ENCODE measurements around the gene SPAG17. TPM values are rescaled to one million over a fixed set of nuclear protein-coding genes. Genes with fewer than 3 reads are reported as not detected.

The SPAG17 gene
- total and polyA plus RNA-seq, 4 donors: 11.7 to 35.5 (median 15.0) TPM

GRCh38 chr1:118151312-118151937 lies 33.6 kb downstream of the SPAG17 start:
- no peaks in the 10 kb centered on the region for H3K27me3 ChIP-seq (ENCODE audit: control insufficient read depth, insufficient read depth, low read length)
- H3K36me3 ChIP-seq (ENCODE audit: control insufficient read depth, insufficient read depth, low read length): no peaks in the 10 kb centered on the region
- peak in 5 of 6 donors; percentile 63 to 93 (median 67) for DNase-seq (ENCODE audit: low read depth in 4 of 6, low spot score in 6 of 6)

DNA sequence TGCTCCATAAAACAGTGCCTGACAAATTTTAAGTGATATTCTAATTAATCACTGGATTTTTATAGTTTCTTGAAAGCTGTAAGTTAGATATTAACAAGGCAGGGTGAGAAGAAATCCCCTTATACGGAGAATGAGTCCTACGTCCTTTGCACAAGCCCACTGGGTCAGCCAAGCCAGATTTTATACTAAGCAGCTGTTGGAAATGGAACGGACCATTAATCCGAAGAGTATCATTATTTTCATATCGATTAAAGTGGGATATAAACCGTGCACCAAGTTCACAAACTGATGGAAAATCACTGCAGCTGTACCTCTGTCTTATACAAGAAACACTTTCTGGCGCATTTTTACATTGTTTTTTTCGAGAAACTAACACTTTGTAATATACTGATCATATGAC lies 35.2 kb downstream of the SPAG17 start:
- no peak for DNase-seq (ENCODE audit: low read depth in 4 of 6, low spot score in 6 of 6)
- Histone ChIP-seq H3K36me3 (ENCODE audit: control insufficient read depth, insufficient read depth, low read length) (no peaks in the 10 kb centered on the region), H3K4me1 (ENCODE audit: control insufficient read depth, insufficient read depth, low read length) (no peaks in the 10 kb centered on the region), H3K4me3 (ENCODE audit: low read depth, low read length) (no peak overlapping the region), H3K9me3 (ENCODE audit: control insufficient read depth, insufficient read depth, low read length) (no peaks in the 10 kb centered on the region), H3K27me3 (ENCODE audit: control insufficient read depth, insufficient read depth, low read length) (no peaks in the 10 kb centered on the region), H3K27ac (ENCODE audit: low read depth, low read length) (no peak overlapping the region)
- WGBS (ENCODE audit: insufficient coverage): 98% methylated on average over 7 of the region's 8 CpGs

More at GRCh38 chr1:118151312-118151937, 33.6 kb downstream of the SPAG17 start:
- no CpG with 5 or more reads among the region's 6 CpGs for WGBS (ENCODE audit: insufficient coverage)
- H3K4me3 ChIP-seq (ENCODE audit: low read depth, low read length): no peak overlapping the region
- H3K4me1 ChIP-seq (ENCODE audit: control insufficient read depth, insufficient read depth, low read length): no peaks in the 10 kb centered on the region
- H3K27ac ChIP-seq (ENCODE audit: low read depth, low read length): no peak overlapping the region
- no peaks in the 10 kb centered on the region for H3K9me3 ChIP-seq (ENCODE audit: control insufficient read depth, insufficient read depth, low read length)

DNA sequence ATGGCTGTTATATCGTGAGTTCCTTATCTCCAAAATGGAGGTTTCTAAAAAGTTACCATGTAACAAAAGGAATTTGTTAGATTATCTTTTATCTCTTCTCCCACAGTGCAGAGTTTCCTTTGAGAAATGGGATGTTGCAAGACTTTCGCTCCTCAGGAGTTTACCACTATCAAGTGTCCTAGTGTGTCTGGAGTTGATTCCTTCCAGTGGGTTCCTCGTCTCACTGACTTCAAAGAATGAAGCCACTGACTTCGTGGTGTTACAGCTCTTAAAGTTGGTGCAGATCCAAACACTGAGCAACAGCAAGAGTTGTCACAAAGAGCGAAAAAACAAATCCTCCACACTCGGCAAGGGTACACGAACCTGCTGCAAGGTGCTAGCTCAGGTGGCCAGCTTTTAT lies 37.0 kb downstream of the SPAG17 start:
- Histone ChIP-seq H3K9me3 (ENCODE audit: control insufficient read depth, insufficient read depth, low read length) (no peaks in the 10 kb centered on the region), H3K4me3 (ENCODE audit: low read depth, low read length) (no peak overlapping the region), H3K27ac (ENCODE audit: low read depth, low read length) (no peak overlapping the region), H3K4me1 (ENCODE audit: control insufficient read depth, insufficient read depth, low read length) (no peaks in the 10 kb centered on the region), H3K36me3 (ENCODE audit: control insufficient read depth, insufficient read depth, low read length) (no peaks in the 10 kb centered on the region), H3K27me3 (ENCODE audit: control insufficient read depth, insufficient read depth, low read length) (no peaks in the 10 kb centered on the region)
- WGBS (ENCODE audit: insufficient coverage): 82% methylated on average over 5 of the region's 7 CpGs
- DNase-seq (ENCODE audit: low read depth in 4 of 6, low spot score in 6 of 6): no peak

DNA sequence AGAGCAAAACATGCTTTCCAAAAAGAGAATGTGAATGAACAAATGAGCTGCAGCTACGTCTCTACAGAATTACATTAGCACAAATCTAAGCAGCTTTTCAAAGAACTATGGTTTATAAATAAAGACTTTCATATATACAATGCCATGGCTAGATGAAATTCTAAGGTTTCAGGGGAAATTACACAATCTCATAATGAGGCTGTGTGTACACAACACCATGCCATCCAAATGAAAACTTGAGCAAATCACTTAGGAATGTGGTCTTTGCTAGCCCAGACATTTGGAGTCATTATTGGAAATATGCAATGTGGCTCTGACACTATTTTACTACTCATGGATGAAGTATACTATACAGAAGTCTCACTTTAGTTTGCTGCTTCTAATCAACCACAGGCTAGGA lies 37.5 kb downstream of the SPAG17 start:
- peak in 1 of 6 donors; percentile 30 for DNase-seq (ENCODE audit: low read depth in 4 of 6, low spot score in 6 of 6)
- WGBS (ENCODE audit: insufficient coverage): no CpG with 5 or more reads among the region's 1 CpG
- Histone ChIP-seq H3K9me3 (ENCODE audit: control insufficient read depth, insufficient read depth, low read length) (no peaks in the 10 kb centered on the region), H3K4me1 (ENCODE audit: control insufficient read depth, insufficient read depth, low read length) (no peaks in the 10 kb centered on the region), H3K36me3 (ENCODE audit: control insufficient read depth, insufficient read depth, low read length) (no peaks in the 10 kb centered on the region), H3K27ac (ENCODE audit: low read depth, low read length) (no peak overlapping the region), H3K27me3 (ENCODE audit: control insufficient read depth, insufficient read depth, low read length) (no peaks in the 10 kb centered on the region), H3K4me3 (ENCODE audit: low read depth, low read length) (no peak overlapping the region)

DNA sequence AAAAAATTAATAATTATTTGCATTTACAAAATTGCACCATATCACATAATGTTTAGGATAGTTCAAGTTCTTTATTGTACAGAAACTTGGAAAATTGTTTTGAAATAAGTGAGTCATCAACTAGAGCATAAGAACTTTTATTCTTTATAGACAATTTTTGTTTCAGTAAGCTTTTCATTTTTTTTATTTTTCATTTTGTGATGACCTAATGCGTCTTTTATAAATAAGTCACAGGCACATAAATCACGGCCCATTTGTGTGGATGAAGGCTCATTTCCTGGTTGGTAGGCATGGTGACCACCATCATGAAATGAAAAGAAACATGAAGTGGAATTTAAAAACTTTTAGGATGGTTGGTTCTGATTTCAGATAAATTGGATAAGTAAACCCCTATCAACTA lies 39.3 kb downstream of the SPAG17 start:
- Histone ChIP-seq H3K4me1 (ENCODE audit: control insufficient read depth, insufficient read depth, low read length) (no peaks in the 10 kb centered on the region), H3K9me3 (ENCODE audit: control insufficient read depth, insufficient read depth, low read length) (no peaks in the 10 kb centered on the region), H3K4me3 (ENCODE audit: low read depth, low read length) (no peak overlapping the region), H3K36me3 (ENCODE audit: control insufficient read depth, insufficient read depth, low read length) (no peaks in the 10 kb centered on the region), H3K27ac (ENCODE audit: low read depth, low read length) (no peak overlapping the region), H3K27me3 (ENCODE audit: control insufficient read depth, insufficient read depth, low read length) (no peaks in the 10 kb centered on the region)
- WGBS (ENCODE audit: insufficient coverage): no CpG with 5 or more reads among the region's 2 CpGs
- no peak for DNase-seq (ENCODE audit: low read depth in 4 of 6, low spot score in 6 of 6)

DNA sequence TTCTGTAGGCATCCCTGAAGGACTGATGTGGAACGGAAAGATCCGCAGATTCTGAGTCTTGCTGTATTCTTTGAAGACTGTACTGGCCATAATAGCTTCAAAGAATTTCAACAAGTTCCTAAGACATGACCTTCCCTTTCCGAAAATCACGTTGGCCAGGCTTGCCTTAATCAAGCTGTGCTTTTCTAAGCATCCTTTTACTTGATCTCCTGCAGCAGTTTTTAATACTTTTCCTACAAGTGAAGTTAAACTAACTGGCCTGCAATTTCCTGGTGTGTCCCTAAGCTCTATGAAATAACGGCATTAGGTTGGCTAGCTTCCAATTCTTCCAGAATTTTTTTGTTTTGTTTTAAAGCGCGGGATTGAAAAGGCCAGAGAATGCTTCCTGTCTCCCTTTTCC lies 40.3 kb downstream of the SPAG17 start:
- Histone ChIP-seq H3K4me3 (ENCODE audit: low read depth, low read length) (no peak overlapping the region), H3K9me3 (ENCODE audit: control insufficient read depth, insufficient read depth, low read length) (no peaks in the 10 kb centered on the region), H3K4me1 (ENCODE audit: control insufficient read depth, insufficient read depth, low read length) (no peaks in the 10 kb centered on the region), H3K27me3 (ENCODE audit: control insufficient read depth, insufficient read depth, low read length) (no peaks in the 10 kb centered on the region), H3K36me3 (ENCODE audit: control insufficient read depth, insufficient read depth, low read length) (no peaks in the 10 kb centered on the region), H3K27ac (ENCODE audit: low read depth, low read length) (no peak overlapping the region)
- DNase-seq (ENCODE audit: low read depth in 4 of 6, low spot score in 6 of 6): peak in 1 of 6 donors; percentile 49
- WGBS (ENCODE audit: insufficient coverage): 59% methylated on average over 5 of the region's 7 CpGs

GRCh38 chr1:118143831-118144230 lies 41.2 kb downstream of the SPAG17 start:
- H3K27me3 ChIP-seq (ENCODE audit: control insufficient read depth, insufficient read depth, low read length): no peaks in the 10 kb centered on the region
- WGBS (ENCODE audit: insufficient coverage): 77% methylated on average over 2 of the region's 2 CpGs
- H3K4me1 ChIP-seq (ENCODE audit: control insufficient read depth, insufficient read depth, low read length): no peaks in the 10 kb centered on the region
- no peak for DNase-seq (ENCODE audit: low read depth in 4 of 6, low spot score in 6 of 6)
- no peak overlapping the region for H3K27ac ChIP-seq (ENCODE audit: low read depth, low read length)
- no peaks in the 10 kb centered on the region for H3K36me3 ChIP-seq (ENCODE audit: control insufficient read depth, insufficient read depth, low read length)
- no peaks in the 10 kb centered on the region for H3K9me3 ChIP-seq (ENCODE audit: control insufficient read depth, insufficient read depth, low read length)
- H3K4me3 ChIP-seq (ENCODE audit: low read depth, low read length): no peak overlapping the region

- no peaks in the 10 kb centered on the region for H3K36me3 ChIP-seq (ENCODE audit: control insufficient read depth, insufficient read depth, low read length)
- no peak overlapping the region for H3K4me3 ChIP-seq (ENCODE audit: low read depth, low read length)
- no CpG with 5 or more reads among the region's 1 CpG for WGBS (ENCODE audit: insufficient coverage)
- H3K27me3 ChIP-seq (ENCODE audit: control insufficient read depth, insufficient read depth, low read length): no peaks in the 10 kb centered on the region
- H3K27ac ChIP-seq (ENCODE audit: low read depth, low read length): no peak overlapping the region
- H3K4me1 ChIP-seq (ENCODE audit: control insufficient read depth, insufficient read depth, low read length): no peaks in the 10 kb centered on the region
- DNase-seq (ENCODE audit: low read depth in 4 of 6, low spot score in 6 of 6): no peak
- no peaks in the 10 kb centered on the region for H3K9me3 ChIP-seq (ENCODE audit: control insufficient read depth, insufficient read depth, low read length)
Measured at GRCh38 chr1:118143121-118143520, 41.9 kb downstream of the SPAG17 start.

DNA sequence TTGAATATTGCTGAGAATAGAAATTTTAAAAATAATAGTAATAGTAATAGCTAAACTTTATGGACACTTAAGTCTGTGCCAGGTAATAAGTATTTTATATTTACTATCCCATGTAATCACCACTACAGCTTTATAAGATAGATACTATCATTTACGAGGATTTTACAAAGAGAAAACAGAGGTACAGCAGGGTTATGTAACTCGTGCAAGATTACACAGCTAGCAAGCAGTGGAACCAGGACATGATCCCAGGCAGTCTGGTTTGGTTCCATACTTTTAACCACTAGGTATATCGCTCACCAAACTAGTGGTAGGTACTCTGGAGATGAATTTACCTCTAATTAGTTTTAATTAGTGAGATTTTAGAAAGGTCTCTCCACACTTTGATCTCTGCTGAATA lies 42.5 kb downstream of the SPAG17 start:
- Histone ChIP-seq H3K27me3 (ENCODE audit: control insufficient read depth, insufficient read depth, low read length) (no peaks in the 10 kb centered on the region), H3K27ac (ENCODE audit: low read depth, low read length) (no peak overlapping the region), H3K4me3 (ENCODE audit: low read depth, low read length) (no peak overlapping the region), H3K36me3 (ENCODE audit: control insufficient read depth, insufficient read depth, low read length) (no peaks in the 10 kb centered on the region), H3K9me3 (ENCODE audit: control insufficient read depth, insufficient read depth, low read length) (no peaks in the 10 kb centered on the region), H3K4me1 (ENCODE audit: control insufficient read depth, insufficient read depth, low read length) (no peaks in the 10 kb centered on the region)
- no CpG with 5 or more reads among the region's 3 CpGs for WGBS (ENCODE audit: insufficient coverage)
- no peak for DNase-seq (ENCODE audit: low read depth in 4 of 6, low spot score in 6 of 6)

DNA sequence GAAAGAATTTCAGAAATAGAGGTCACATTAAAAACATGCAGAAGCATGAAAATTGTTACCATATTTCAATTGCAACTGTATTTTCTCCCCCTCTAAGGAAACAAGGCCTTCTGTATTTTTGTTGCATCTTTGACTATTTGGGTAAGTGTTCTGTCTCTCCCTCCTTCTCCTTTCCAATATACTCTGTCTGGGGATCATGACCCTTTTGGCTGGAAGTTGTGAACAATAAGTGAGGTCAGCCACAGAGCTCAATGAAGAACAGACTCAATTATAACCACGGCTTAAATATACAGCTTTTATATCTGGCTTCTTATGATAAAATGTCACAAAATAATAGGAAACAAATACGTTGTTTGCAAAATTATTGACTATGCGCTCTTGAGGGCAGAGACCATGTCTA lies 47.1 kb downstream of the SPAG17 start:
- no CpG with 5 or more reads among the region's 3 CpGs for WGBS (ENCODE audit: insufficient coverage)
- Histone ChIP-seq H3K4me3 (ENCODE audit: low read depth, low read length) (no peak overlapping the region), H3K36me3 (ENCODE audit: control insufficient read depth, insufficient read depth, low read length) (no peaks in the 10 kb centered on the region), H3K4me1 (ENCODE audit: control insufficient read depth, insufficient read depth, low read length) (no peaks in the 10 kb centered on the region), H3K27ac (ENCODE audit: low read depth, low read length) (no peak overlapping the region), H3K9me3 (ENCODE audit: control insufficient read depth, insufficient read depth, low read length) (no peaks in the 10 kb centered on the region), H3K27me3 (ENCODE audit: control insufficient read depth, insufficient read depth, low read length) (no peaks in the 10 kb centered on the region)
- no peak for DNase-seq (ENCODE audit: low read depth in 4 of 6, low spot score in 6 of 6)

Data from spinal cord (tissue), 10 donors.